ENCODE data around the gene SLMAP. TPM values are rescaled to one million over a fixed set of nuclear protein-coding genes. Genes with fewer than 3 reads are reported as not detected.

The SLMAP gene
- total and polyA plus RNA-seq, 10 donors, result 7.8 to 77.3 (median 62.9) TPM

GRCh38 chr3:57953576-57953975 is 197.5 kb downstream of the SLMAP start:
- DNase-seq, result peak; percentile 35
- TF ChIP-seq POLR2A (IDR thresholded peaks at IDR 0.05), result no peak
- TF ChIP-seq, protein P1, sequence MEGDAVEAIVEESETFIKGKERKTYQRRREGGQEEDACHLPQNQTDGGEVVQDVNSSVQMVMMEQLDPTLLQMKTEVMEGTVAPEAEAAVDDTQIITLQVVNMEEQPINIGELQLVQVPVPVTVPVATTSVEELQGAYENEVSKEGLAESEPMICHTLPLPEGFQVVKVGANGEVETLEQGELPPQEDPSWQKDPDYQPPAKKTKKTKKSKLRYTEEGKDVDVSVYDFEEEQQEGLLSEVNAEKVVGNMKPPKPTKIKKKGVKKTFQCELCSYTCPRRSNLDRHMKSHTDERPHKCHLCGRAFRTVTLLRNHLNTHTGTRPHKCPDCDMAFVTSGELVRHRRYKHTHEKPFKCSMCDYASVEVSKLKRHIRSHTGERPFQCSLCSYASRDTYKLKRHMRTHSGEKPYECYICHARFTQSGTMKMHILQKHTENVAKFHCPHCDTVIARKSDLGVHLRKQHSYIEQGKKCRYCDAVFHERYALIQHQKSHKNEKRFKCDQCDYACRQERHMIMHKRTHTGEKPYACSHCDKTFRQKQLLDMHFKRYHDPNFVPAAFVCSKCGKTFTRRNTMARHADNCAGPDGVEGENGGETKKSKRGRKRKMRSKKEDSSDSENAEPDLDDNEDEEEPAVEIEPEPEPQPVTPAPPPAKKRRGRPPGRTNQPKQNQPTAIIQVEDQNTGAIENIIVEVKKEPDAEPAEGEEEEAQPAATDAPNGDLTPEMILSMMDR (IDR thresholded peaks at IDR 0.05 in 8 of 11, conservative IDR thresholded peaks at IDR 0.05 in 3 of 11), result no peak
- no peak for TF ChIP-seq POLR2AphosphoS5 (IDR thresholded peaks at IDR 0.05)
- intact Hi-C loops (cut with DNase I; ENCODE audit: low total_unique reads), result no loop called here
- no peaks in the 10 kb centered on the region for H3K36me3 ChIP-seq
- no peaks in the 10 kb centered on the region for H3K9me3 ChIP-seq
- WGBS, 5 donors, result 82 to 91% (median 84%) methylated on average over 7 of the region's 7 CpGs
- H3K27me3 ChIP-seq (replicated peaks in 1 of 7), result no peaks in the 10 kb centered on the region
- H3K27ac ChIP-seq, result peak overlapping the region in 5 of 8 donors; percentile 9 to 82 (median 40)
- peaks cover 21 to 58% (median 33%) of the 10 kb centered on the region in 6 donors for H3K4me1 ChIP-seq
- no peak overlapping the region for H3K4me3 ChIP-seq

DNA sequence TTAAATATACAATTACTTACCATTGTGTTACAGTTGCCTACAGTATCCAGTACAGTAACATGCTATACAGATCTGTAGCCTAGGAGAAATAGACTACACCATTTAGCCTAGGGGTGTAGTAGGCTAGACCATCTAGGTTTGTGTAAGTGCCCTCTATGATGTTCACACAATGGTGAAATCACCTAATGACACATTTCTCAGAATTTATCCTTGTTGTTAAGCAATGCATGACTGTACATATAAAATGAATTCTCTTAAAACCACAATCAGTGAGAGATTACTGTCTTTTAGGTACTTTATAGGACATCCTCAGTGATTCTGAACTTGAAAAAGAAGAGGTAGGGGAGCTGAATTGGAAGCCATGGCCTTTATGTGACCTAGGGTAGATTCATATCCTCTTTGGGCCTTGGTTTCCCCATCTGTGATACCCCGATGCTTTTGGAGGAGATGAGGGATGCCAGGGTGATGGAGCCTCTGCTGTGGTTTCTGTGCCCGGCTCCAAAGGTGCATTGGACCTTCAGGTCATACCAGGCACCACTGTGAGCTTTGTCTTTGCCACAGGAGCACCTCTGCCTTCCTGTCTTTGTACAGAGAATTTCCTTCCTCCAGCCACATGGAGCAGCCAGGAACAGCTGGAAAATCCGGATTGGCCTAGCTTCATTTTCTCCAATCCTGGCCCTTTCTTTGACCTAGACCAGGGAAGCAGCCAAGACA is 200.2 kb downstream of the SLMAP start:
- WGBS, 5 donors, result 61 to 86% (median 72%) methylated on average over 3 of the region's 3 CpGs
- H3K36me3 ChIP-seq, result no peaks in the 10 kb centered on the region
- intact Hi-C loops (cut with DNase I; ENCODE audit: low total_unique reads), result no loop called here
- H3K9me3 ChIP-seq, result no peaks in the 10 kb centered on the region
- H3K4me1 ChIP-seq, result peaks cover 24 to 61% (median 37%) of the 10 kb centered on the region in 6 donors
- no peak overlapping the region for H3K4me3 ChIP-seq
- no peak for TF ChIP-seq POLR2A (IDR thresholded peaks at IDR 0.05)
- no peak for TF ChIP-seq POLR2AphosphoS5 (IDR thresholded peaks at IDR 0.05)
- no peak for DNase-seq
- no peak overlapping the region for H3K27ac ChIP-seq
- H3K27me3 ChIP-seq (replicated peaks in 1 of 7), result no peaks in the 10 kb centered on the region

- no peaks in the 10 kb centered on the region for H3K9me3 ChIP-seq
- 57 to 88% (median 74%) methylated on average over 2 of the region's 2 CpGs for whole genome bisulfite sequencing, 5 donors
- intact Hi-C loops (cut with DNase I; ENCODE audit: low total_unique reads), result no loop called here
- no peak for TF ChIP-seq POLR2AphosphoS5 (IDR thresholded peaks at IDR 0.05)
- no peak for TF ChIP-seq POLR2A (IDR thresholded peaks at IDR 0.05)
- TF ChIP-seq, protein P1 (IDR thresholded peaks at IDR 0.05 in 8 of 11, conservative IDR thresholded peaks at IDR 0.05 in 3 of 11), result no peak
- peaks cover 20 to 56% (median 31%) of the 10 kb centered on the region in 6 donors for H3K4me1 ChIP-seq
- no peak overlapping the region for H3K27ac ChIP-seq
- DNase-seq, result no peak
- no peak overlapping the region for H3K4me3 ChIP-seq
- no peaks in the 10 kb centered on the region for H3K27me3 ChIP-seq (replicated peaks in 1 of 7)
- no peaks in the 10 kb centered on the region for H3K36me3 ChIP-seq
Measured at GRCh38 chr3:57956833-57957174, 200.7 kb downstream of the SLMAP start.

DNA sequence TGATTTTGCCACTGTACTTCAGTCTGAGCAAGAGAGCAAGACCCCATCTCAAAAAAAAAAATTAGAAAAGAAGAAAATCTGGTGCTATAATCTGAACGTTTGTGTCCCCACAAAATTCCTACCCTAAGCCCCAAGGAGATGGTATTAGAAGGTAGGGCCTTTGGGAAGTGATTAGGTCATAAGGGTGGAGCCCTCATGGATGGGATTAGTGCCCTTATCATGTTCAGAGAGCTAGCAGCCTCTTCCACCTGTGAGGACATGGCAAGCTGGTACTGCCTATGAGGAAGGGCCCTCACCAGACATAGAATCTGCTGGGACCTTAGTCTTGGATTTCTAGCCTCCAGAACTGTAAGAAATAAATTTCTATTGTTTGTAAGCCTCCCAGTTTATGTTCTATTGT is 201.7 kb downstream of the SLMAP start:
- no peak for TF ChIP-seq POLR2AphosphoS5 (IDR thresholded peaks at IDR 0.05)
- TF ChIP-seq, protein P1 (IDR thresholded peaks at IDR 0.05 in 8 of 11, conservative IDR thresholded peaks at IDR 0.05 in 3 of 11), result no peak
- TF ChIP-seq POLR2A (IDR thresholded peaks at IDR 0.05), result no peak
- no peak for DNase-seq
- no peaks in the 10 kb centered on the region for H3K36me3 ChIP-seq
- intact Hi-C loops (cut with DNase I; ENCODE audit: low total_unique reads), result no loop called here
- H3K27ac ChIP-seq, result no peak overlapping the region
- 83 to 94% (median 91%) methylated on average over 1 of the region's 1 CpG for WGBS, 5 donors
- H3K4me1 ChIP-seq, result peaks cover 17 to 47% (median 23%) of the 10 kb centered on the region in 6 donors
- no peak overlapping the region for H3K4me3 ChIP-seq
- no peaks in the 10 kb centered on the region for H3K9me3 ChIP-seq
- H3K27me3 ChIP-seq (replicated peaks in 1 of 7), result no peaks in the 10 kb centered on the region
